Measurements from ENCODE around the gene LSR. TPM values are rescaled to one million over a fixed set of nuclear protein-coding genes. Genes with fewer than 3 reads are reported as not detected.

Gene LSR
- total and polyA plus RNA-seq, 2 experiments from 2014 or later = 116 to 212 TPM

GRCh38 chr19:35291916-35292315 is 43.1 kb downstream of the LSR start, which contains the start of gene MAG:
Gene MAG (plus strand): TSS chr19:35292161. CDS start chr19:35295409, 3,248 bp downstream.
- H2AFZ ChIP-seq = no peak within 1 kb of the TSS
- H3K9me2 ChIP-seq (ENCODE audit: insufficient read depth) = no peaks in the 10 kb centered on the region
- Mint-ChIP-seq H3K4me1 (peaks cover 13% of the 10 kb centered on the region), H3K36me3 (ENCODE audit: low read depth) (no peaks in the 10 kb centered on the region), H3K9me3 (no peaks in the 10 kb centered on the region), H3K4me3 (no peak within 1 kb of the TSS), H3K27ac (no peak within 1 kb of the TSS), H3K27me3 (ENCODE audit: insufficient read depth, low read depth, poor library complexity) (peaks cover 17% of the 10 kb centered on the region)
- H3K79me2 ChIP-seq (replicated peaks; ENCODE audit: insufficient read depth) = no peaks in the 10 kb centered on the region
- TF ChIP-seq STAT1 (IDR thresholded peaks at IDR 0.05; ENCODE audit: unreplicated experiment) (no peak), EZH2 (IDR thresholded peaks at IDR 0.05; ENCODE audit: low read depth, unreplicated experiment) (no peak), REST (IDR thresholded peaks at IDR 0.05; ENCODE audit: unreplicated experiment) (no peak), ZNF114 (CRISPR knock-in tag; IDR thresholded peaks at IDR 0.05) (no peak), ETS1 (IDR thresholded peaks at IDR 0.05) (no peak), CREB1 (CRISPR knock-in tag; IDR thresholded peaks at IDR 0.05; ENCODE audit: low read depth) (no peak), POLR2AphosphoS5 (IDR thresholded peaks at IDR 0.05; ENCODE audit: low read depth) (no peak), ZNF462 (CRISPR knock-in tag; IDR thresholded peaks at IDR 0.05) (no peak), ZNF331 (CRISPR knock-in tag; IDR thresholded peaks at IDR 0.05; ENCODE audit: low read depth) (no peak), EZH2phosphoT487 (IDR thresholded peaks at IDR 0.05; ENCODE audit: unreplicated experiment) (no peak), JUNB (IDR thresholded peaks at IDR 0.05; ENCODE audit: unreplicated experiment) (no peak)
- DNase-seq (ENCODE audit: low spot score) (no peak), ATAC-seq (no peak)
- H3K4me1 ChIP-seq (ENCODE audit: insufficient read depth) = peaks cover 25% of the 10 kb centered on the region
- H3K36me3 ChIP-seq (ENCODE audit: insufficient read depth) = no peaks in the 10 kb centered on the region
- no peak within 1 kb of the TSS for H3K4me2 ChIP-seq
- peaks cover 5% of the 10 kb centered on the region; the same call in 1 of the 2 replicates for H3F3A ChIP-seq (replicated peaks; ENCODE audit: low read depth)
- no peaks in the 10 kb centered on the region for H3K27me3 ChIP-seq (ENCODE audit: insufficient read depth)
- H3K27ac ChIP-seq (ENCODE audit: low read depth) = no peak within 1 kb of the TSS
- no peak within 1 kb of the TSS for H3K4me3 ChIP-seq
- H4K20me1 ChIP-seq (replicated peaks; ENCODE audit: insufficient read depth) = no peaks in the 10 kb centered on the region
